Fibroblast of skin of right quadriceps (primary cell): ENCODE results near the gene GPR108.

Source experiments
- DNase-seq: peaks from one replicate; pipeline ENCODE4 v3.0.0-alpha.2; 2013

GPR108 gene

GRCh38 chr19:6700586-6701316, 36.6 kb downstream of the GPR108 start:
- no peak for DNase-seq

- no peak for DNase-seq
Measured at GRCh38 chr19:6699935-6700334, 37.4 kb downstream of the GPR108 start.

GRCh38 chr19:6697291-6697690, 40.1 kb downstream of the GPR108 start:
- DNase-seq: no peak

- no peak for DNase-seq
Measured at GRCh38 chr19:6696239-6696820, 41.0 kb downstream of the GPR108 start.

- no peak for DNase-seq
Measured at GRCh38 chr19:6694147-6694815, 43.1 kb downstream of the GPR108 start.

GRCh38 chr19:6693681-6694080, 43.7 kb downstream of the GPR108 start:
- no peak for DNase-seq

GRCh38 chr19:6693056-6693471, 44.3 kb downstream of the GPR108 start:
- no peak for DNase-seq

- DNase-seq: no peak
Measured at GRCh38 chr19:6692027-6692426, 45.4 kb downstream of the GPR108 start.

- DNase-seq: no peak
Measured at GRCh38 chr19:6691342-6691741, 46.0 kb downstream of the GPR108 start.

GRCh38 chr19:6690160-6690885, 47.1 kb downstream of the GPR108 start:
- no peak for DNase-seq

GRCh38 chr19:6687114-6687513, 50.3 kb downstream of the GPR108 start:
- no peak for DNase-seq

GRCh38 chr19:6686628-6686975, 50.8 kb downstream of the GPR108 start:
- no peak for DNase-seq

- no peak for DNase-seq
Measured at GRCh38 chr19:6685962-6686627, 51.3 kb downstream of the GPR108 start.

GRCh38 chr19:6685482-6685881, 51.9 kb downstream of the GPR108 start:
- DNase-seq: no peak

- DNase-seq: no peak
Measured at GRCh38 chr19:6683971-6684370, 53.4 kb downstream of the GPR108 start.

GRCh38 chr19:6682607-6683128, 54.7 kb downstream of the GPR108 start:
- DNase-seq: no peak

- DNase-seq: no peak
Measured at GRCh38 chr19:6680141-6680540, 57.2 kb downstream of the GPR108 start.
